Activated T-cell treated with anti-CD3 and anti-CD28 coated beads for 48 hours (primary cell): ENCODE measurements around the gene SLC2A9.

Experiments used
- DNase-seq: peaks from one replicate; pipeline ENCODE4 v3.0.0-alpha.2; 2020; ENCODE audit warnings: low read depth

Gene SLC2A9

DNA sequence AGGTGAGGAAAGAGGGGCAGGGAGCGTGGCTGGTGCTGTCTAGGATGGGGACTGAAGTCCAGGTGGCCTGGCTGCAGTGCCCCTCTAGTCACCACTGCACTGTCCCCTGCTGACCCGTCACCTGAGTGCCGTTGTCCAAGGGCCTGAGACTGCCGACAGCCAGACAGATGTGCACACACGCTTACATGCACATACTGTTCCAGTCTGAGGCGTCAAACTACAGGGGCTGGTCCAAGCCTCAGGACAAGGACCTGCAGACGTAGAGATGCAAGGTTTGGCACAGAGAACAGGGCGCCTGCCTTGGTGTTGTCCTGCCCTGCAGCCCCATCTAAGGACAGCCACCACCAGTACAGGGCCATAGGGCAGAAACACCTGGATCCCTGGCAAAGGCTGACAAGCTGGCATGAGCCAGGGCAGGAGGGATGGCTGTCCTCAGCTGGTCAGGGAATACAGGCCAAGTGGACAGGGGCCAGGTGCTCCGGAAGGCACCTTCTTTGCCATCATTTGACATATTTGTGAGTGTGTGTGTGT, 1.7 kb downstream of the SLC2A9 start:
- no peak for DNase-seq

DNA sequence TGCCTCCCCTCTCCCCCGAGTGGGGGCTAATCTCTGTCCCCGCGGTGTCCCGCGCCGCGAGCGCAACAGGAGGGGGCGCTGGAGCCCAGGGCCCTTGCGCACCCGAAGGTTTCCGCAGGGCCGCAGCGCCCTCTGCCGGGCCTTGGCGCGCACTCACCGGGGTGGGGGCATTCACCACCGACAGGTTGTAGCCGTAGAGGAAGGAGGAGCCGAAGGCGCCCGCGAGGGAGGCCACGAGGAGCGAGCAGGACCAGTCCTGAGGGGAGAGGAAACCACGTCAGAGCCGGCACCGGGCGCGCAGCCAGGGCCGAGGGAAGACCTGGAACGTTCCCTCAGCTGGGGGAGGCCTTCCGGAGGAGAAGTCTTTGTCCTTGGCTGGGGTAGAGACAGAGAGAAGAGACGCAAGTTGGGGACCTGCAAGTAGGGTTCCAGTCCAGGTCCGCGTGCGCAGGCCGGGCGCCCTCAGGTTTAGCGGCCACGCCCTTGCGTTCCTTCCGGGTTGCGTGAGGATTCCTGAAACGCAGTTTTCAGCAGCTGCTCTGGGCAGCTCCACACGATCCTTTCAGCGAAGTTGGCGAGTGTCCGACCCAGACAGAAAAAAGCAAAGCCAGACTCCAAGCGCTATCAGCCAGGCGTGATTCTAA, 2.4 kb downstream of the SLC2A9 start:
- peak; percentile 89 for DNase-seq

DNA sequence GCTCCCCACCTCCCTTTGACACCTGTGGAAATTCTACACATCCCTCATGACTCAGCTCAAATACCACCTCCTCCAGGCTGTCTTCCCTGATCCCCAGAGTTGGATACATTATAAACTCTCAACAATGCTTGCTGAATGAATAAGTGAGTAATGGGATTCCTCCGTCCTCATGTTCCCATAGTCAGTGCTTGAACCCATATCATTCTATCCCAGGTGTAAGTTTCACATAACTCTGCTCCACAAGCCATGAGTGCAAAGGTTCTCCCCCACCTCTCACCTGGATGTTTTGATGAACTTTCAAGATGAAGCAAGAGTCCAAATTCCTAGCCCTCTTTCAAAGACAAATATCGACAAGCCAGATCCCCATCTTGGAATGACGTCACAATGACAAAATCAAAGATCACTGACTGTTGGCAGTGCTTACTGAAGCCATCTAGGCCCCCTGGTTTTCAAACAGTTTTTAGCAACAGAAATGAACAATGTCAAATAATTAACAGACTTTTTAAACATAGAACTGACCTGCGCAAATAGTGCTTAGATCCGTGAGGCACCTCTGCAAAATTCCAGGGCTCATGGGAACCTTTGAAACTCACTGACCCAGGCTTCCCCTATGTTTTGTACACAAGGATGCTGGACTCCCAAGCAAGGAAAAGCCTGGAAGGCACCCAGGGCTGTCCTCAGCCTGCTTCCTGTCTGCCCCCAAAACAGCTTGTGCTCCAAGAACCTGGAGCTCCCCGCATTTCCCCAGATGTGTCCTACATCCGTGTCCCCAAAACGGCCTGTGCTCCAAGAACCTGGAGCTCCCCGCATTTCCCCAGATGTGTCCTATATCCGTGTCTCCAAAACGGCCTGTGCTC, 4.0 kb downstream of the SLC2A9 start:
- DNase-seq, result no peak

DNA sequence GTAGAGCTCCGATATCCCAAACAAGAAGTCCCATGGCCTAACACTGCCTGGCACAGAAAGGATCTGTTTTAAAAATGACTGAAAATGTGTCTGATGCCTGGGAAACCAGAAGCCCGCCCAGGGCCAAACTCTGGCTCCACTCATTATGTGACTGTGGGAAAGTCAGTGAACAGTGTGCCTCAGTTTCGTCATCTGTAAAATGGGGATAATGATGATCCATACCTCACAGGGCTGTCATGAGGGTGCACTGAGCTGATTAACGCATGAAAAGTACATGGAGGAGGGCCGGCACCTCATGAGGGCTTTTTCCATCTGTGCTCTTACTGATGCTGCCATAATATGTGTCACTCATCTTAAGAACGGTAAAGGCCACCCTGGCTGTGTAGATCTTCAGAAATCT, 5.1 kb downstream of the SLC2A9 start:
- no peak for DNase-seq

DNA sequence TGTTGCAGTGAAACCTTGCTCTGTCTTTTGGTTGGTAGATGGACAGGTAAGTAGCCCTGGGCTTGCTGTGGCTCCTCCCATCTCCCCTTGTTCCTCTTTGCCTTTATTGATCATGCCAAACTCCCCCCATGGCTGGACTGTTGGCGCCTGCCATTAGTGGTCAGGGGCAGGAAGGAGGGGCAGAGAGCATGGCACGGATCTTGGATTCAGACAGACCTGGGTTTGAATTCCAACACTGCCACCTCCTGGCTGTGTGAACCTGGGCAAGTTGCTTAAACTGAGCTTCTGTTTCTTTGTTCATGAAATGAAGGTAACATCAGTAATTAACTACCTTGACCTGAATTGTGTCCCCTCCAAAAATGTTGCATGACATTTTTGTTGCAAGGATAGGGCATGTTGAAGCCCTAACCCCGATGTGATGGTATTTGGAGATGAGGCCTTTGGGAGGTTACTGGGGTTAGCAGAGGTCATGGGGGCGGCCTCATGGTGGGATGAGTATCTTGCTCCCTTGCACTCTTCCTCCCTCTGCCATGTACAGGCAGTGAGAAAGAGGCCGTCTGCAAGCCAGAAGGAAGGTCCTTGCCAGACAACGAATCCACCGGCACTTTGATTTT, 6.0 kb downstream of the SLC2A9 start:
- no peak for DNase-seq

DNA sequence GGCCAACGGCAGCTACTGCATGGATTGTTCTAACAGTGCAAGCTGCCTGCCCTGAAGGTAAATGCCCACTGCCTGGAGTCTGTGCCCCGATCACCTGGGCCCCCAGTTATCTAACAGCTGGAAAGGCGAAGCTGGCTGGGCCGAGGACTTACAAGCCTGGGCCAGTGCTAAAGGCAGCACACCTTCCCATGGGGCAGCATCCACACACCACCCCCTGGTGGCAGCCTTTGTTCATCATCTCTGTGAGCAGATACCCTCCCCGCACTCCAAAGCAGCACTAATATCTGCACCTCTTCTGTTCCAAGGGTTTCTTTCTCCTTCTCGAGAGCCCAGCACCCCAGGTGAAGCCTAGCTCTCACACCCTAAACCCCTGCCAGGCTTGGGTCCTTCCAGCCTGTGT, 7.6 kb downstream of the SLC2A9 start:
- peak; percentile 29 for DNase-seq

DNA sequence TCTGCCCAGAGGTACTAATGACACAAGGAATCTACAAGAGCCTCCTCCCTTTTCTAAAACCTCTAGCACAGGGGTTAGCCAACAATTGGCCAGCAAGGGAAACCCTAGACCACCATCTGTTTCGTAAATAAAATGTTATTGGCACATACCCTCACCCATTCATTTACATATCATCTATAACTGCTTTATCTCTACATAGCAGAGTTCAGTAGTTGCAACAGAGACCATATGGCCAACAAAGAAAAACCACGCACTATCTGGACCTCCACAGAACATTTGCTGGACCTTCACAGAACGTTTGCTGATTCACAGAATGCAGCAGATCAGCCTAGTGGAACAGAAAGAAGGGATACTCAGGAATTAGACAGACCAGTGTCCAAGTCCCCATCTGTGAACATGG, 9.4 kb downstream of the SLC2A9 start:
- no peak for DNase-seq

DNA sequence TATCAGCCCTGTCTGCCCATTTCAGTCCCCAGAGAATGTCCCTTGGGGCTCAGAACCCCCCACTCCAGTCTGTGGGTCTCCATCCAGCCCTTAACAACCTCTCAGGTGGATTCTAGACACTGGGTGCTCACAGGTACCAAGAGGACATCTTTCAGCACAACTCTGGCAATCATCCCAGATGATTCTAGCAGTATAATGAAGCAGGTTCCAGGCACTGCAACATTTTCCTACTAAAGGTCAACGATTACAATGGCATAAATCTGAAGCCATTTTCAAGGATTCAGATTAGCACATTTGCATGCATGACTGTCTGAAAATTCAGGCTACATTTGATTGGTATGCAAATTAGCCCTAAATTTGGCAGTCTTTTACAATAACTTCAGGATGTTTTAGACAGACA, 10.0 kb downstream of the SLC2A9 start:
- no peak for DNase-seq

DNA sequence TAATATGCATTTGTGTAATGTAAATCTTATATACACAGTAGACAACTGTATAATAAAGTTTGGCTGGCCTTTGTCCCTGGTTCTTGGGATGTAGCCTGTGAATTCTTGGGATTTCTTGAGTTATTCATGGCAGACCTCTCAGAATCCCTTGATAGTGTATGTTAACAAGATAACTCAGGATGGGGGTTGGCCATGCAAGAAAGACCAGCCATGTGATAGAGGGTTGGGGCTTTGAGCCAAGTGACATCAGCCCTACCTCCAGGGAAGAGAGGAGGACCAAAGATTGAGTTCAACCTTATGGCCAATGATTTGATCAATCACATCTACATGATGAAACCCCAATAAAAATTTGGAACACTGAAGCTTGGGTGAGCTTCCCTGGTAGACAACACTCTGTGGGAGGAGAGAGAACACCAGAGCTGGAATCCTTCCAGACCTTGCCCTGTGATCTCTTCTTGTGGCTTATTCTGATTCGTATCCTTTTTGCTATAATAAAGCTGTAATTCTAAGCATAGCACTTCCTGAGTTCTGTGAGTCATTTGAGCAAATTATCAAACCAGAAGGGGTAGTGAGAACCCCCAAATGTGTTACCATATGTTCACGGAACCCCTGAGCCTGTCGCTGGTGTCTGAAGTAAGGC, 11.3 kb downstream of the SLC2A9 start:
- DNase-seq, result no peak

DNA sequence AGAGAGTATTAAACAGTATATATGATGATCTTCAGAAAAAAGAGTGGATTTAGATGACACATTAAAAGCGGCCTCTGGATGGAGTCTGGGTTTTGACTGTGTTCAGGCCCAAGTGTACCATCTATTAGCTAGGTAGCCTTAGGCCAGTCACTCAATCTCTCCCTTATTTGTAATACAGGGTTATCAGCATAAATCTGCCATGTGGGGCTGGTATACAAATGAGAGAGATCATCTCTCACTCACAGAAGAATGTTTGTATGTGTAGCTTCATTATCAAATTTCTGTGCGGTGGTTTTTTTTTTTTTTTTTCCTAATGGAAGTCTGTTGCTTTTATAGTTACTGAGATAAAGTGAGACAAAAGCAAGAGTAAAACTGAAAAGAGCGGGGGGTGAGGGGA, 12.7 kb downstream of the SLC2A9 start:
- no peak for DNase-seq

DNA sequence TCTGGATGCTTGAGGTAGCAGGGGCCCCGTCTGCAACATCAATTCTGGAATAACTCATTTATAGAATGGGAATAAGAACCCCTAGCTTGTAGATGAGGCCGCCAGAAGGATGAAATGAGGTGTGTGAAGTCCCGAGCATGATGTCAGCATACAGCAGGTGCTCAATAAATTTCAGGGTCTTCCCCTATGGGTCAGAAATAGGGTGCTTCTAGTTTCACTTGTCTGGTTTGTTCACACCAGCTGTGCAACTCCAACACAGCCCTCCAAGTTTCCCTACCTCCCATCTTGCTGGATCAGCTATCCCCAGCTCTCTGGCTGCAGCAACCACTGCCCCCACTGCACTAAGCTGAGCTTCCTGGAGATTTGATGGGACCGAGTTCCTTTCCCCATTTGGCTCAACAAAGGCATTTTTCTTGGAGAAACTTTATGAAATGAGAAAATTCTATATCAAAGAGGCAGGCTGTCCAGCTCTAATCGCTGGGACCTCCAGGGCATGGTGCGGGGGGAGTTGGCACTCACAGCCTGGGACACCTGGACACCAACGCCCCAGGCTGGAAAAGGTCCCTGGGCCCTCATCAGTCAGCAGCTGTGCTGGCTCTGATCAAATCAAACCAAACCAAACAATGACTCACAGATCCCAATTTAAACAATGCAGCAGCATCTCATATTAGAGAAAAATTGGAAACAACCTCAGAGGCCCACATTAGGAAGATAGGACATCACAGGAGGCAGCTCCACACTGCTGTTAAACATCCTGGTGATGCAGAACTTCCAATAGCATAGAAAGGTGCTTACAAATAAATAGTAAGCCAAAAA, 13.3 kb downstream of the SLC2A9 start:
- no peak for DNase-seq

DNA sequence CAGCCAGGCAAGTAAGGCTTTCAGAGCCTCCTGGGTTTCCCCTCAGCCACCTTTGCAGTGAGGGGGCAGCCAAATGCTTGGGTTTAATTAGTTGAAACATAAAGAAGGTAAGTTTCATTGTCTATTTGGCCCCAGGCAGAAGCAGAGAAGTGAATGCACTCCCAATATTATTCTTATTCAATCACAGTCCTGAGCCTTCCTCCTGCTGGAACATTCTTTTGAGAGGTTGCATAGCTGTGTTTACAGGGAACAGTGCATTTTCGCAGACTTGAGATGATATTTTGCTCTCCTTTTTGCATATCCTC, 13.9 kb downstream of the SLC2A9 start:
- DNase-seq, result no peak

DNA sequence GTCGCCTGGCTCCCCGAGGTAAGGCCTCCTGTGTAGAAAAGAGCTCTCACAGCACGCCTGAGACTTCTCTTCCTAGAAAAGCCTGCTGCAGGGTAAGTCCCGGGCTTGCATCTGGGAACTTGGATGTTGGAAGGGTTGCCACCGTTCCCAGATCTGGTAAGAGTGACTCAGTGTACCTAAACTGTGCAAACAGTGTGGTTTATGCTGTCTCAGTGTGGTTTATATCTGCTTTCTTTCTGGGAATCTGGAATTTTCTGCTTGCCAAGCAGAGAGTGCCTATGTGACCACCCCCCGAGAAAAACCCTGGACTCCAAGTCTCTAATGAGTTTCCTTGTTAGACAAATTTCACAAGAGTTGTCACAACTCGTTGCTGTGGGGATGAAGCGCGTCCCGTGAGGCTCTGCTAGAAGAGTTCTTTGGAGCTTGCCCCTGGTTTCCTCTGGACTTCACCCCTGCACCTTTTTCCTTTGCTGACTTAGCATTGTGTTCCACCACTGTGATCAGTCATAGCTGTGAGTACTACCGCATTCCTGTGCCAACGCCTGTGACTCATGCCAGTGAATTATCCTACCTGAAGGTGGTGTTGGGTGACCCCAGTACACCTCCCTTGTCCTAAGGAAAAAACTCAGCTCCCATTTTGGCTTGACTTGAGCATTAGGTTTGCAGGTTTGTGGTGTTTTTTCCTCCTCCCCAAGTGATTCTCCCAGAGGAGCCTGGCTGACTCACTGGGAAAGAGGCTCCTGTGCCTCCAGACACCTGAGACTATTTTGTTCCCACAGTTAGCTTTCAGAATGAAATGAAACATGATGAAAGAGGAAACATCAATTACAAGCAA, 14.5 kb downstream of the SLC2A9 start:
- no peak for DNase-seq

DNA sequence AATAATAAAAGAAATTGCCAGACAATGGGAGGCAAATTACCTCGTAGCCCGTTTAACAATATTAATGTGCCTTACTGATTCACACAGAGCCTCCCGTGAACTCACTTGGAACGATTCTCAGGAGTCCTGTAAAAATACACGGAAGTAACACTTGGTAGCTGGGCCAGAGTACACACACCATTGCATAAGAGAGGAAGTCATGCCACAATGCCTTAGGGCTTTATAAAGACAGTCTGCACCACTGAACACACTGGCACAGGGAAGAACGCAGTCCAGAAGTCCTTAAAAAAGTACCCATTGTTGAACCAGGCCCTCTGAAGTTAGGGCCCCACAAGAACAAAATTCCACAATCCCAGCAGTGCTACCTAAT, 15.1 kb downstream of the SLC2A9 start:
- DNase-seq, result no peak

DNA sequence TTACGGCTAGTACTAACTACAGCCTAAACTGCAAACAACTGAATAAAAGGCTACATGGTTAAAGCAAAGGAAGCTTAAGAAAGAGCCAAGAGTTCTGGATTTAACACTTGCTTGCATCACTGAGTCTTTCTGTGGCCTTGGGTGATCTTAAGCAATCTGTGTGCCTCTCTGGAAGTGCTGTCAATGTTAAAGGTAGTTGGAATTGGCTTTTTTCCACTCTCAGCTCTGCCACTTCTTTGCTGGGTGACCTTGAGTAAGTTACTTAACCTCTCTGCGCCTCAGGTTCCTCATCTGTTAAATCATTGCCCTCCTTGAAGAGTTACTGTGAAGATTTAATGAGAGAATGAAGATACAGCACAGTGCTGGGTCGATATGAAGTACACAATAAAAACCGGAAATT, 15.7 kb downstream of the SLC2A9 start:
- no peak for DNase-seq

DNA sequence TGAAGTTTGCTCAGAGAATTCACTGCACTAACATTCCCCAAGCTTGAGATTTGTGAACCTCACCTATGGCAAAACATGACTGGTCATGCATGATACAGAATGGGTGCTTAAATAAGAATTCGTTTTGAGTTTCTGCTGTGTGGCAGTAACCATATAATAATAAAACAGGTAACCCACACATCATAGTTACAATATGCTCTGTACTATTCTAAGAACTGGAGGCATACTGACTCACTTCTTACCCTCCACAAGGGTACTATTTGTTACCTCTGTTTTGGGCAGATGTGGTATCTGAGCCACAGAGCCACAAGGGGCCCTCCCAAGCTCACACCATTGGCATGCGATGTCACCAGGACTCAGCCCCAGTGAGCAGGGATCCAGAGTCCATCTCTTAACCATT, 17.6 kb downstream of the SLC2A9 start:
- no peak for DNase-seq

DNA sequence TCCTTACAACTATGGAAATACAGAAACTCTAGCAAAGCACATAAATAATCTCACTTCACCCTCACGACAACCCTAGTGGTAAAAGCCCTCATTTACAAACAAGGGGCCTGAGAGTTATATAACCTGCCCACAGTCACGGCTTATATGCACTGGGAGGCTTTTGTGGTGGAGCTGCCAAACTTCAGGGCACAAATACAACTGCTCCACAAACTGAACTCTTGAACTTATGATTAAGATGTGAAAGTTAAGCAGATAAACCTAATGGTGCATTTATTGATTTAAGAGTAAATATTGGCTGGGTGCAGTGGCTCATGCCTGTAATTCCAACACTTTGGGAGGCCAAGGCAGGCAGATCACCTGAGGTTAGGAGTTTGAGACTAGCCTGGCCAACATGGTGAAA, 19.0 kb downstream of the SLC2A9 start:
- no peak for DNase-seq

DNA sequence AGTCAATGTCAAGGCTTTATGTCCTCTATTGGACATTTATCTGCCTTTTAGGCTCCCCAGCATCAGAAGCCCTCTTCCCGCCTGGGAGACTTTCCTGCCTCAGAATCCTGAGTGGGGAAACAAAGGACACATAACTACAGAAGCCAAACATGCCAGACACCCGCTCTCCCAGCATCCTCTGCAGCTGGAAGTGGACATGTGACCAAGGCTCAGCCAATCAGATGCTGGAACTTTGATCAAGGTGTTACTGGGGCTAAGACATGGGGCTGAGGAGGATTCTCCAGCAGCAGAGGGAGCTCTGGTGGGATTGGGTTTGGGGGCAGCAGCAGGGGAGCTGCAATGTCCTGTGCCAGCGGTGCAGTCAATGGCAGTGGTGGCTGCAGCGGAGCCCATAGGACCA, 19.5 kb downstream of the SLC2A9 start:
- DNase-seq, result no peak

DNA sequence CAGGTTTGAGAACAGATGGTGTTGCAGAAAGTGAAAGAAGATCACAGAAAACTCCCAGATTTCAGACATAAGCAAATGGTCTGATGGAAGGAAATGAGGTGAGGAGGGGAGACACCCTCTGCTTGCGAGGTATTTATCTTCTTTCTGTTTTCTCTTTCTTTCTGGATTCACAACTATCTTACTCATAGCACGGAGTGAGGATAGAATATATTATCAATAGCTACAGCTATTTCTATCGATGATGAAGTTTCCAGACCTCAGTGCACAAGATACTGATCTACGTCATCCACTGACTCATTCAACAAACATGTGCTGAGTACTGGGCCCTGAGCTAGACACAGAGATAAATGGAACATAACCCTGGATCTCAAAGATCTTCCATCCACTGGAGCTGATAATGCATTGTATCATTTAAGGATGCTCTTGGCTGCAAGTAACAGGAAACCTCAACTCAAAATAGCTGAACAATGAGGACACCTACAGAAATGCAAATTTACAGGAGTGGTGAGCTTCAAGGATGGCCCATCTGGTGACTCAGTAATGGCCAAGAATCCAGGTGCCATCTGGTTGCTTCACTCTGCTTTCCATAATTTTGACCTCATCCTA, 21.2 kb downstream of the SLC2A9 start:
- DNase-seq, result no peak

DNA sequence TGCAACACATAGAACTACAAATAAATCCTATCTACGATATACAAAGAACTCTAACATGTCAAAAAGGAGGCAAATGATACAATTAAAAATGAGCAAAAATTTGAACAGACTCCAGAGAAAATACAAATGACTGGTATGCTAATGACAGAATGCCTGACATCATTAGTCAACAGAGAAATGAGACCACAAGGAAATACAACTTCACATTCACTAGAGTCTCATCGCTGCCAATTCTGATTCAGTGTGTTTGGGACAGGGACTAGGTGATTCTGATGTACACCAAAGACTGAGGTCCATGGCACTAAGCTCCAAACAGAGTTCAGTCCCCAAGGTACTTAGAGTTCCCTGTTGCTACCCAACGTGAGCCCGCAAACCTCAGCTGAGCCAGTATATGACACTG, 23.4 kb downstream of the SLC2A9 start:
- no peak for DNase-seq
